ENCODE results near the gene PNPLA1. TPM values are rescaled to one million over a fixed set of nuclear protein-coding genes. Genes with fewer than 3 reads are reported as not detected.

The PNPLA1 gene
- total and polyA plus RNA-seq, 10 of the 15 experiments (the other 5 are each of a cell fraction or from before 2014, with no cell fraction given): 0.04 TPM; not detected in 9

- no peak overlapping the region for H3K4me2 ChIP-seq (ENCODE audit: control insufficient read depth, insufficient read depth)
- no peak for FAIRE-seq
Measured at GRCh38 chr6:36315921-36316320, 46.1 kb downstream of the PNPLA1 start.

More at GRCh38 chr6:36315921-36316320, 46.1 kb downstream of the PNPLA1 start:
- no peak overlapping the region for H2AFZ ChIP-seq (ENCODE audit: control insufficient read depth, low read depth, low read length)
- no peak overlapping the region for H3K9ac ChIP-seq (ENCODE audit: control insufficient read depth, insufficient read depth, low read length)
- no peaks in the 10 kb centered on the region for H3K36me3 ChIP-seq (ENCODE audit: control insufficient read depth in 2 of 2, insufficient read depth in 2 of 2, low read length in 1 of 2)
- H3K27ac ChIP-seq (ENCODE audit: control insufficient read depth, insufficient read depth): no peak overlapping the region
- no peaks in the 10 kb centered on the region for H3K79me2 ChIP-seq (ENCODE audit: control insufficient read depth, insufficient read depth, low read length)
- no peaks in the 10 kb centered on the region for H4K20me1 ChIP-seq (ENCODE audit: control insufficient read depth, insufficient read depth)
- POLR2A ChIA-PET: interaction anchor here (0.6 to 1.6 kb wide), 4 partner anchors 13 to 330 kb away, joined by 3 to 5 read pairs (median 4); no protein-coding TSS in a partner anchor
- TF ChIP-seq ESRRA (IDR thresholded peaks at IDR 0.05; ENCODE audit: low read length) (no peak), SREBF2 (IDR thresholded peaks at IDR 0.05; ENCODE audit: low read length) (no peak), GABPA (IDR thresholded peaks at IDR 0.05; ENCODE audit: low read depth) (no peak), SUPT20H (IDR thresholded peaks at IDR 0.05; ENCODE audit: borderline replicate concordance, control insufficient read depth, low read depth, low read length) (no peak), ZNF207 (IDR thresholded peaks at IDR 0.05; ENCODE audit: borderline replicate concordance) (no peak), MEF2A (IDR thresholded peaks at IDR 0.05; ENCODE audit: insufficient read depth, low read depth, low read length) (no peak), SMAD1 (IDR thresholded peaks at IDR 0.05; ENCODE audit: low read depth, partially characterized antibody) (no peak), MEF2B (IDR thresholded peaks at IDR 0.05; ENCODE audit: partially characterized antibody, poor library complexity, severe bottlenecking) (no peak), ZBTB11 (CRISPR knock-in tag; IDR thresholded peaks at IDR 0.05) (no peak)
- TF ChIP-seq, protein P1, sequence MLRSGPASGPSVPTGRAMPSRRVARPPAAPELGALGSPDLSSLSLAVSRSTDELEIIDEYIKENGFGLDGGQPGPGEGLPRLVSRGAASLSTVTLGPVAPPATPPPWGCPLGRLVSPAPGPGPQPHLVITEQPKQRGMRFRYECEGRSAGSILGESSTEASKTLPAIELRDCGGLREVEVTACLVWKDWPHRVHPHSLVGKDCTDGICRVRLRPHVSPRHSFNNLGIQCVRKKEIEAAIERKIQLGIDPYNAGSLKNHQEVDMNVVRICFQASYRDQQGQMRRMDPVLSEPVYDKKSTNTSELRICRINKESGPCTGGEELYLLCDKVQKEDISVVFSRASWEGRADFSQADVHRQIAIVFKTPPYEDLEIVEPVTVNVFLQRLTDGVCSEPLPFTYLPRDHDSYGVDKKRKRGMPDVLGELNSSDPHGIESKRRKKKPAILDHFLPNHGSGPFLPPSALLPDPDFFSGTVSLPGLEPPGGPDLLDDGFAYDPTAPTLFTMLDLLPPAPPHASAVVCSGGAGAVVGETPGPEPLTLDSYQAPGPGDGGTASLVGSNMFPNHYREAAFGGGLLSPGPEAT (IDR thresholded peaks at IDR 0.05; ENCODE audit: low read depth): no peak
- CTCF ChIA-PET: interaction anchor here (0.9 to 2.9 kb wide), 4 partner anchors 10 to 46 kb away, joined by 3 to 16 read pairs (median 6); no protein-coding TSS in a partner anchor
- intact Hi-C loops (cut with micrococcal nuclease; ENCODE audit: unreplicated experiment): no loop called here
- H3K4me1 ChIP-seq (ENCODE audit: control insufficient read depth, insufficient read depth, low read length): peaks cover 18% of the 10 kb centered on the region
- DNase-seq (ENCODE audit: low read depth, low spot score) (no peak), ATAC-seq (no peak)
- no peaks in the 10 kb centered on the region for H3K9me3 ChIP-seq (replicated peaks; ENCODE audit: control insufficient read depth, insufficient read depth, low read length)
- in situ Hi-C loops (cut with MboI): no loop called here
- no TSS peak for BruUV-seq (replicated peaks)
- RAD21 ChIA-PET (ENCODE audit: unreplicated experiment): interaction anchor here (1.6 kb wide), 2 partner anchors 10 to 42 kb away, joined by 6 to 9 read pairs; no protein-coding TSS in a partner anchor
- SMC1A ChIA-PET (ENCODE audit: uncharacterized antibody, unreplicated experiment): interaction anchor here (1.2 to 1.3 kb wide), 2 partner anchors 8 to 13 kb away, joined by 5 read pairs; no protein-coding TSS in a partner anchor
- 92% methylated on average over 5 of the region's 5 CpGs for WGBS (ENCODE audit: insufficient coverage, insufficient replicate concordance, low lambda C conversion rate, missing lambda C conversion rate)
- no peak overlapping the region for H3K4me3 ChIP-seq
- no peaks in the 10 kb centered on the region for H3K27me3 ChIP-seq (replicated peaks in 1 of 2; ENCODE audit: control insufficient read depth in 2 of 2, insufficient read depth in 2 of 2, low read length in 1 of 2)
